H9 (cell line): ENCODE data around the gene ACADL. TPM values are rescaled to one million over a fixed set of nuclear protein-coding genes. Genes with fewer than 3 reads are reported as not detected.

Source experiments
- DNase-seq: peaks from one replicate; pipeline ENCODE4 v3.0.0-alpha.2; 2017
- H2AFZ ChIP-seq: one replicate; pipeline ENCODE4 v1.6.1; 2013; ENCODE audit warnings: mild to moderate bottlenecking, low read length, control low read depth, moderate library complexity
- H2AK5ac ChIP-seq: 2 replicates; pipeline ENCODE4 v1.6.1; 2013; ENCODE audit warnings: low read length, control low read depth, mixed read lengths; ENCODE audit not compliant: insufficient read length
- H2BK120ac ChIP-seq: one replicate; pipeline ENCODE4 v1.6.1; 2013; ENCODE audit warnings: low read depth, mild to moderate bottlenecking, low read length, control low read depth, inconsistent platforms; ENCODE audit not compliant: poor library complexity, severe bottlenecking
- H2BK12ac ChIP-seq: 2 replicates; pipeline ENCODE4 v1.6.1; 2013; ENCODE audit warnings: low read length, control low read depth, mixed read lengths, low read depth; ENCODE audit not compliant: insufficient read length
- H2BK15ac ChIP-seq: 2 replicates; pipeline ENCODE4 v1.6.1; 2013; ENCODE audit warnings: low read depth, low read length, control low read depth
- H2BK20ac ChIP-seq: one replicate; pipeline ENCODE4 v1.6.1; 2013; ENCODE audit warnings: low read depth, mild to moderate bottlenecking, low read length, control low read depth, inconsistent platforms; ENCODE audit not compliant: poor library complexity, severe bottlenecking
- H2BK5ac ChIP-seq: 2 replicates; pipeline ENCODE4 v1.6.1; 2013; ENCODE audit warnings: low read length, control low read depth, mixed read lengths; ENCODE audit not compliant: insufficient read length
- H3K14ac ChIP-seq: 2 replicates; pipeline ENCODE4 v1.6.1; 2013; ENCODE audit warnings: low read length, control low read depth; ENCODE audit not compliant: insufficient read depth
- H3K18ac ChIP-seq: 2 replicates; pipeline ENCODE4 v1.6.1; 2013; ENCODE audit warnings: low read depth, mild to moderate bottlenecking, mixed read lengths, low read length, control low read depth; ENCODE audit not compliant: insufficient read length
- H3K23ac ChIP-seq: 2 replicates; pipeline ENCODE4 v1.6.1; 2013; ENCODE audit warnings: low read length, control low read depth, mixed read lengths, low read depth; ENCODE audit not compliant: insufficient read length
- H3K23me2 ChIP-seq: 2 replicates; pipeline ENCODE4 v1.6.1; 2013; ENCODE audit warnings: low read depth, mild to moderate bottlenecking, mixed read lengths, low read length, control low read depth; ENCODE audit not compliant: insufficient read length, poor library complexity, severe bottlenecking
- H3K27ac ChIP-seq: 2 replicates; pipeline ENCODE4 v1.5.1; 2013; ENCODE audit warnings: low read length, control low read depth, mixed read lengths, low read depth; ENCODE audit not compliant: insufficient read length
- H3K27me3 ChIP-seq: 2 replicates; pipeline ENCODE4 v1.6.1; 2013; ENCODE audit warnings: low read length, control low read depth, inconsistent platforms; ENCODE audit not compliant: insufficient read depth
- H3K4ac ChIP-seq: 2 replicates; pipeline ENCODE4 v1.6.1; 2013; ENCODE audit warnings: low read depth, mild to moderate bottlenecking, control low read depth, inconsistent platforms, low read length, moderate library complexity
- H3K4me1 ChIP-seq: 2 replicates; pipeline ENCODE4 v1.6.1; 2013; ENCODE audit warnings: low read length, control low read depth, inconsistent platforms; ENCODE audit not compliant: insufficient read depth
- H3K4me2 ChIP-seq: 2 replicates; pipeline ENCODE4 v1.6.1; 2013; ENCODE audit warnings: low read length, control low read depth, mixed read lengths; ENCODE audit not compliant: insufficient read length, insufficient read depth
- H3K56ac ChIP-seq: 2 replicates; pipeline ENCODE4 v1.6.1; 2013; ENCODE audit warnings: low read depth, mild to moderate bottlenecking, mixed read lengths, low read length, control low read depth; ENCODE audit not compliant: insufficient read length
- H3K79me1 ChIP-seq: 2 replicates; pipeline ENCODE4 v1.6.1; 2013; ENCODE audit warnings: low read depth, mild to moderate bottlenecking, moderate library complexity, low read length, control low read depth, inconsistent platforms; ENCODE audit not compliant: insufficient read depth, poor library complexity, severe bottlenecking
- H3K79me2 ChIP-seq: 2 replicates; pipeline ENCODE4 v1.6.1; 2013; ENCODE audit warnings: low read length, control low read depth, inconsistent platforms; ENCODE audit not compliant: insufficient read depth
- H3K9ac ChIP-seq: 2 replicates; pipeline ENCODE4 v1.6.1; 2013; ENCODE audit warnings: low read length, control low read depth, mixed read lengths; ENCODE audit not compliant: insufficient read length; ENCODE audit errors: extremely low read depth
- H3K9me3 ChIP-seq: one replicate; pipeline ENCODE4 v1.6.1; 2013; ENCODE audit warnings: low read depth, low read length, inconsistent platforms; ENCODE audit not compliant: control insufficient read depth
- H3T11ph ChIP-seq: one replicate; pipeline ENCODE4 v1.6.1; 2013; ENCODE audit warnings: mild to moderate bottlenecking, low read length, control low read depth, inconsistent platforms
- H4K20me1 ChIP-seq: one replicate; pipeline ENCODE4 v1.6.1; 2013; ENCODE audit not compliant: control insufficient read depth, insufficient read length, insufficient read depth
- H4K5ac ChIP-seq: 2 replicates; pipeline ENCODE4 v1.6.1; 2013; ENCODE audit warnings: low read depth, mild to moderate bottlenecking, mixed read lengths, low read length, control low read depth; ENCODE audit not compliant: insufficient read length
- H4K8ac ChIP-seq: replicated peaks from 2 replicates; pipeline ENCODE4 v1.6.1; 2013; ENCODE audit warnings: low read length, control low read depth, mixed read lengths, low read depth; ENCODE audit not compliant: insufficient read length
- H4K91ac ChIP-seq: 2 replicates; pipeline ENCODE4 v1.6.1; 2013; ENCODE audit warnings: low read depth, mild to moderate bottlenecking, moderate library complexity, mixed read lengths, low read length, control low read depth; ENCODE audit not compliant: insufficient read length
- H3K27ac Mint-ChIP-seq, 3 experiments: 2 replicates in 2 of 3; 3 replicates in 1 of 3; pipeline ENCODE4 v1.8.0; 2020 to 2021; ENCODE audit warnings: mixed read lengths in 3 of 3, mild to moderate bottlenecking in 1 of 3, moderate library complexity in 1 of 3
- H3K27me3 Mint-ChIP-seq: 2 replicates; pipeline ENCODE4 v1.8.0; 2021; ENCODE audit warnings: low read depth, mild to moderate bottlenecking, moderate library complexity, mixed read lengths
- H3K36me3 Mint-ChIP-seq, 3 experiments: 2 replicates in 2 of 3; 3 replicates in 1 of 3; pipeline ENCODE4 v1.8.0; 2020 to 2021; ENCODE audit warnings: low read depth in 3 of 3, mixed read lengths in 3 of 3; ENCODE audit not compliant: insufficient read depth in 1 of 3
- H3K4me1 Mint-ChIP-seq, 2 experiments: 2 replicates each; pipeline ENCODE4 v1.8.0; 2020; ENCODE audit warnings: mixed read lengths in 2 of 2
- H3K4me3 Mint-ChIP-seq, 2 experiments: 2 replicates in 1 of 2; 3 replicates in 1 of 2; pipeline ENCODE4 v1.8.0; 2020 to 2021; ENCODE audit warnings: mild to moderate bottlenecking in 2 of 2, mixed read lengths in 2 of 2, moderate library complexity in 1 of 2
- H3K9me3 Mint-ChIP-seq, 2 experiments: 2 replicates in 1 of 2; 3 replicates in 1 of 2; pipeline ENCODE4 v1.8.0; 2020; ENCODE audit warnings: mild to moderate bottlenecking in 2 of 2, mixed read lengths in 2 of 2, moderate library complexity in 1 of 2
- WGBS: extraction: QIAGEN DNeasy Blood & Tissue Kit; methylation state at CpG from one replicate; pipeline ENCODE4 v1.1.7; 2013; ENCODE audit warnings: missing lambda C conversion rate, low lambda C conversion rate, mixed read lengths; ENCODE audit not compliant: insufficient read length; ENCODE audit errors: extremely low coverage; 5-methylcytosine and 5-hydroxymethylcytosine counted together
- total RNA-seq: library from RNA; stranded (reverse); gene quantifications from 2 replicates; pipeline ENCODE4 v1.2.1, GENCODE V29; 2021
- TF ChIP-seq, protein P1 (sequence below): fragments of 200-600 bp; sonication (generic); conservative IDR thresholded peaks from 3 replicates; pipeline ENCODE4 v1.8.0; 2021; ENCODE audit warnings: antibody characterized with exemption, mild to moderate bottlenecking

Gene ACADL
- total RNA-seq, 1 experiment from 2014 or later = 0.26 TPM

DNA sequence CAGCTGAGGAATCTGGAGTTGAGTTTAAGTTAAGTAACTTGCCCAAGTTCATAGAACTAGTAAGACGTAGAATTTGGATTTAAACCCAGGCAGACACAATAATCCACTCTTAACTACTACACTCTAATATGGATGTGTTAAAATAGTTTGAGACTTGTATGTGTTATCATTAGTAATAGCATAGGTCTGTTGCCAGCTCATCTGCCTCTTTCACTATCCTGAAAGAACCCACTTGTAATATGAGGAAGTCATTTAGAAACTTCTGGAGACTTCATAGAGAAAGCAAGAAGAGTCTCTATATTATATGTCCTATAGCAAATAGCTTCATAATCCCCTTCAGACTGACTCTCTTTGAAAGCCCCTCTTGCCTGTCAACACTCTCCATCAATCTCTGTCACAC lies 43.0 kb upstream of the ACADL start:
- no peak overlapping the region for H3K56ac ChIP-seq
- no peak overlapping the region for H4K5ac ChIP-seq
- H3K27me3 ChIP-seq = no peaks in the 10 kb centered on the region
- no peaks in the 10 kb centered on the region for H3K36me3 Mint-ChIP-seq
- H2AK5ac ChIP-seq = no peak overlapping the region
- H3K9ac ChIP-seq = no peak overlapping the region
- H3K9me3 ChIP-seq = no peaks in the 10 kb centered on the region
- H3K23me2 ChIP-seq = no peaks in the 10 kb centered on the region
- no peak overlapping the region for H3K14ac ChIP-seq
- H4K91ac ChIP-seq = no peak overlapping the region
- no peak overlapping the region for H3K4ac ChIP-seq
- no peak overlapping the region for H3T11ph ChIP-seq
- H2BK12ac ChIP-seq = no peak overlapping the region
- H3K27ac ChIP-seq = no peak overlapping the region
- no peak for DNase-seq
- no peaks in the 10 kb centered on the region; the same call in 1 of the 2 replicates for H3K27me3 Mint-ChIP-seq
- H2BK120ac ChIP-seq = no peak overlapping the region
- WGBS = no CpG with 5 or more reads among the region's 1 CpG
- no peaks in the 10 kb centered on the region for H3K4me1 ChIP-seq
- no peaks in the 10 kb centered on the region for H3K79me2 ChIP-seq
- no peak overlapping the region for H3K18ac ChIP-seq
- no peak overlapping the region for H2BK20ac ChIP-seq
- no peaks in the 10 kb centered on the region for H3K4me1 Mint-ChIP-seq
- H2AFZ ChIP-seq = no peak overlapping the region
- no peak overlapping the region for H2BK15ac ChIP-seq
- no peak overlapping the region for H3K23ac ChIP-seq
- H3K27ac Mint-ChIP-seq = no peak overlapping the region
- H3K79me1 ChIP-seq = no peaks in the 10 kb centered on the region
- no peaks in the 10 kb centered on the region for H3K9me3 Mint-ChIP-seq
- H3K4me2 ChIP-seq = no peak overlapping the region
- no peak overlapping the region for H4K8ac ChIP-seq
- no peaks in the 10 kb centered on the region for H4K20me1 ChIP-seq
- no peak overlapping the region for H3K4me3 Mint-ChIP-seq
- TF ChIP-seq, protein P1, sequence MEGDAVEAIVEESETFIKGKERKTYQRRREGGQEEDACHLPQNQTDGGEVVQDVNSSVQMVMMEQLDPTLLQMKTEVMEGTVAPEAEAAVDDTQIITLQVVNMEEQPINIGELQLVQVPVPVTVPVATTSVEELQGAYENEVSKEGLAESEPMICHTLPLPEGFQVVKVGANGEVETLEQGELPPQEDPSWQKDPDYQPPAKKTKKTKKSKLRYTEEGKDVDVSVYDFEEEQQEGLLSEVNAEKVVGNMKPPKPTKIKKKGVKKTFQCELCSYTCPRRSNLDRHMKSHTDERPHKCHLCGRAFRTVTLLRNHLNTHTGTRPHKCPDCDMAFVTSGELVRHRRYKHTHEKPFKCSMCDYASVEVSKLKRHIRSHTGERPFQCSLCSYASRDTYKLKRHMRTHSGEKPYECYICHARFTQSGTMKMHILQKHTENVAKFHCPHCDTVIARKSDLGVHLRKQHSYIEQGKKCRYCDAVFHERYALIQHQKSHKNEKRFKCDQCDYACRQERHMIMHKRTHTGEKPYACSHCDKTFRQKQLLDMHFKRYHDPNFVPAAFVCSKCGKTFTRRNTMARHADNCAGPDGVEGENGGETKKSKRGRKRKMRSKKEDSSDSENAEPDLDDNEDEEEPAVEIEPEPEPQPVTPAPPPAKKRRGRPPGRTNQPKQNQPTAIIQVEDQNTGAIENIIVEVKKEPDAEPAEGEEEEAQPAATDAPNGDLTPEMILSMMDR = no peak
- no peak overlapping the region for H2BK5ac ChIP-seq
